Measurements from ENCODE around the gene SLC1A5.
"Not testable (repeated sequence)": the region's sequence is repeated elsewhere in the genome, so short reads cannot be mapped to it uniquely, and the experiment has no call there.

The SLC1A5 gene

DNA sequence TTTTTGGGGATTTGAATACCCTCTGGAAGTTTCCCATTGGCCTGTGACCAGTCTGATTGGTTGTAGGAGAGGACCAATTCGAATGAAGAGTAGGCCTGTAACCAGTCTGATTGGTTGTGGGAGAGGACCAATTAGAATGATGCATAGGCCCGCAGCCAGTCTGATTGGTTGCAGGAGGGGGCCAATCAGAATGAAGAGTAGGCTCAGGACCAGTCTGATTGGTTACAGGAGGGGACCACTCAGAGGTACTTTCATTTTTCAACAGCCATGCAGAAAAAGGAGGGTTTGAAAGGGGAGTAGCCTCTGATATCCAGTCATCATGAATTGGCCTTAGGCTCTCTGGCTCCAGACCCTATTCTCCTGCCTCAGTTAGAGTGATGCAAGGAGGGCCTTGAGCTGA is 30.4 kb upstream of the SLC1A5 start:
- H3K36me3 ChIP-seq (ENCODE audit: control insufficient read depth in 1 of 2, insufficient read depth in 2 of 2, low read length in 2 of 2), result no peaks in the 10 kb centered on the region
- peaks cover 0 to 5% of the 10 kb centered on the region in 2 donors for H3K4me1 ChIP-seq (ENCODE audit: control insufficient read depth in 1 of 2, insufficient read depth in 2 of 2, low read length in 2 of 2)
- no peaks in the 10 kb centered on the region for H3K9me3 ChIP-seq (ENCODE audit: control insufficient read depth in 1 of 2, low read length in 2 of 2)
- no peak overlapping the region for H3K27ac ChIP-seq (ENCODE audit: low read length)
- no peak overlapping the region for H3K4me3 ChIP-seq (ENCODE audit: low read depth in 1 of 2, low read length in 2 of 2)
- no peaks in the 10 kb centered on the region for H3K27me3 ChIP-seq (ENCODE audit: low read depth, low read length)

DNA sequence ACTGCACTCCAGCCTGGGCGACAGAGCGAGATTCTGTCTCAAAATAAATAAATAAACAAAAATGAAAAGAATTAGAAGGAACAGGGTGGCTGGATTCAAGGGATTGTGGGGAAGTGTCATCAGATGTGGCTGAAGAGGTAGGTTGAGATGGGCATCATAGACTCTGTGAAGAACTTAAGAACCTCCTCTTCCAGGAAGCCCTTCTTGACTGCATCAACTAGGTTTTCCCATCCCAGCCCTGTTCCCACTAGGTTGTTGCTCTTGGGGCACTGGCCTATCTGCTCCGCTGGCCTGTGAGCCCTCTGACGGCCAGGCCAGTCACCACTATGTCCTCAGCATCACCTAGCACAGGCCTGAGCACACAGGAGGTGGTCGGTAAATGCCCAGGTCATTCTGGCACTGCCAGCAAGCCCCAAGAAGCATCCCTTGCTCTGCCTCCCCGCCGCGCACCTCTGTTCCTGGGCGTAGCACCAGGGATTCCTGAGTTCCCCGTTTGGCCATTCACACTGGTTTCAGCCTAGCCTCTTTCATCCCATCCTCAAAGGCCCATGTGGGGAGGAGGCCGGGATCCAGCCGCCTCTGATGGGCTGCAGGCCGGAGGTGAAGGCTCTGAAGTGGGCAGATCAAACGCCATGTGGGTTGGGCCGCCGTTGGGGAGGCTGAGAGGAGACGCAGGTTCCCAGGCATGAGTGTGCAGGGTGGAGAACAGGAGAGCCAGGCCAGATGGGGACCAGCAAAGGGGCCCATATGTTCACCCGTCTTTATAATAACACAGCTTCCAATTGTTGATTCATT is 27.6 kb upstream of the SLC1A5 start:
- H3K36me3 ChIP-seq (ENCODE audit: control insufficient read depth in 1 of 2, insufficient read depth in 2 of 2, low read length in 2 of 2), result no peaks in the 10 kb centered on the region
- no peaks in the 10 kb centered on the region for H3K9me3 ChIP-seq (ENCODE audit: control insufficient read depth in 1 of 2, low read length in 2 of 2)
- H3K4me3 ChIP-seq (ENCODE audit: low read depth in 1 of 2, low read length in 2 of 2), result no peak overlapping the region
- H3K27ac ChIP-seq (ENCODE audit: low read length), result no peak overlapping the region
- H3K4me1 ChIP-seq (ENCODE audit: control insufficient read depth in 1 of 2, insufficient read depth in 2 of 2, low read length in 2 of 2), result peaks cover 0 to 10% of the 10 kb centered on the region in 2 donors
- no peaks in the 10 kb centered on the region for H3K27me3 ChIP-seq (ENCODE audit: low read depth, low read length)

DNA sequence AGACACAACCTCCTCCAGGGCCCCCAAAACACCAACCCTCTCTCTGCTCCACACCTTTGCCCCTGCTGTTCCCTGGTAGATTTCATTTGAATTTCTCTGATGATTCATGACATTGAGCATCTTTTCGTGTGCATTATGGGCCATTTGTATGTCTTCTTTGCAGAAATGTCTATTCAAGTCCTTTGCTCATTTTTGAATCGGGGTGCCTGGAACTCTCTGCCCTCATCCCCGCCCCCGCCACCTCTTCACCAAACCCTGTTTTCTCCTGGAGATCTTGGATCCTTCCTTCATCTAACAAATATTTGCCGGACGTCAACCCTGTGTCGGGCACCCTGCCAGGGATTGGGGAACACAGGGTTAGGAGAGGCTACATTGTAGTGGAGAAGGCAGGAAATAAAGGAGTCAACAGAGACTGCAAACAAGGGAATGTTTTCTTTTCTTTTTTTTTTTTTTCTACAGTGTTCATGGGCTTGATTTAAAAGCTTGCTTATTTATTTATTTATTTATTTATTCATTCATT is 25.5 kb upstream of the SLC1A5 start:
- Histone ChIP-seq H3K9me3 (ENCODE audit: control insufficient read depth in 1 of 2, low read length in 2 of 2) (no peaks in the 10 kb centered on the region), H3K36me3 (ENCODE audit: control insufficient read depth in 1 of 2, insufficient read depth in 2 of 2, low read length in 2 of 2) (no peaks in the 10 kb centered on the region), H3K27me3 (ENCODE audit: low read depth, low read length) (no peaks in the 10 kb centered on the region), H3K27ac (ENCODE audit: low read length) (no peak overlapping the region), H3K4me1 (ENCODE audit: control insufficient read depth in 1 of 2, insufficient read depth in 2 of 2, low read length in 2 of 2) (peaks cover 0 to 8% of the 10 kb centered on the region in 2 donors), H3K4me3 (ENCODE audit: low read depth in 1 of 2, low read length in 2 of 2) (no peak overlapping the region)

DNA sequence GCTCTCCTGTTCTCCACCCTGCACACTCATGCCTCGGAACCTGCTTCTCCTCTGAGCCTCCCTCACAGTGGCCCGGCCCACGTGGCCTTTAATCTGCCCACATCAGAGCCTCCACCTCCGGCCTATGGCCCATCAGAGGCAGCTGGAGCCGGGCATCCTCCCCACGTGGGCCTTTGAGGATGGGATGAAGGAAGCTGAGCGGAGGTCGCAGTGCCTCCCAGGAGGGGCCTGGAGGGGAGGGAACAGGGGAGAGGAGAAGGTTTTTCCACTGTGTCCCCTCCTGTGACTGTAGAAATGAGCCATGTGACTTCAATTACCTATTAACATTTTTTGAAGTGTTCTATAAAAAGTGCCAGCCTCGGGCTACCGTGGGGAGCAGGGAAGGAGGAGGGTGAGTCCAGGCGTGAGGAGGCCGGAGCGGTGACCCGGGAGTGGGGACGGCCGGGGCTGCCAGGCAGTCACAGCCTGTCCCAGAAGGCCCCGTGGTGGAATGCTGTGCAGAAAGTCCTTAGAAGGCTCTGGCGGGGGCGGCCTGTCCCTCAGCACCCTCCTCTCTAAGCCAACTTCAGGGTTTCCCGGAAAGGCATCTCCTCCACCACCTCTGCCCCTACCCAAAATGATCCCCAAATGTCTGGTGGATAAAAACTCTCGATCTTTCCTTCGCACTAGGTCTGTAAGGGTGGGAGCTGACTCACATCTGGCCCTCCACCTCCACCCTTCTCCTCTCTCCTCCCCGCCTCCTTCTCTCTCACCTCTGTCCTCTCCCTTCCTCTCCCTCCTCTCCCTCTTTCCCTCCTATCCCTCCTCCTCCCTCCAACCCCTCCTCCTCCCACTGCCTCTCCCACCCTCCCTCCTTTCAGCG is 24.8 kb upstream of the SLC1A5 start:
- no peak overlapping the region for H3K27ac ChIP-seq (ENCODE audit: low read length)

DNA sequence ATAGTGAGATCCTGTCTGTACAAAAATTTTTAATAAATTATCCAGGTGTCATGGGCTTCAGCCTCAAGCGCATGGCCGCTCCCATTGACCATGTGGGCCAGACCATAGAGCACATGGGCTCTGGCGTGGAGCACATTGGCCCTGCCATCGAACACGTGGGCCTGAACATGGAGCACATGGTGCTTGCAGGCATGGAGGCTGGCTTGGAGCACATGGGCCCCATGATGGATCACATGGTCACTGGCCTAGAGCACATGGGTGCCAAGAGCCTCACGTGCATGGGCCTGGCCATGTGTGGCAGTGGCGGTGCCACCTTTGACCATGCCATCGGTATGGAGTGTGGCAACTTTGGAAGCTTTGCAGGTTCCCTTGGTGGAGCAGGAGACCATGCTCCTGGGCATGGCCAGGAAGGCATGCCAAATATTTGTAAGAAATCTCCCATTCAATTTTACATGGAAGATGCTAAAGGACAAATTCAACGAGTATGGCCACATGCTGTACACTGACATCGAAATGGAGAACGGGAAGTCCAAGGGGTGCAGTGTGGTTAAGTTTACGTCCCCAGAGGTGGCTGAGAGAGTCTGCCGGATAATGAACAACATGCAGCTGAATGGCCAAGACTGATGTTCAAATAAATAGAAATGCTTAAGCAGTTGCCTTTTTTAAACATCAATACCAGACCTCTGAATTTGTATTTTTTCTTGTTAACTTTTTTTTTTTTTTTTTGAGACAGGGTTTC is 21.3 kb upstream of the SLC1A5 start:
- Histone ChIP-seq H3K27me3 (ENCODE audit: low read depth, low read length) (no peaks in the 10 kb centered on the region), H3K27ac (ENCODE audit: low read length) (no peak overlapping the region), H3K36me3 (ENCODE audit: control insufficient read depth in 1 of 2, insufficient read depth in 2 of 2, low read length in 2 of 2) (no peaks in the 10 kb centered on the region), H3K4me1 (ENCODE audit: control insufficient read depth in 1 of 2, insufficient read depth in 2 of 2, low read length in 2 of 2) (peaks cover 0 to 8% of the 10 kb centered on the region in 2 donors), H3K4me3 (ENCODE audit: low read depth in 1 of 2, low read length in 2 of 2) (no peak overlapping the region), H3K9me3 (ENCODE audit: control insufficient read depth in 1 of 2, low read length in 2 of 2) (no peaks in the 10 kb centered on the region)

More for the DNA sequence above, 24.8 kb upstream of the SLC1A5 start:
- Histone ChIP-seq H3K36me3 (ENCODE audit: control insufficient read depth in 1 of 2, insufficient read depth in 2 of 2, low read length in 2 of 2) (no peaks in the 10 kb centered on the region), H3K27me3 (ENCODE audit: low read depth, low read length) (no peaks in the 10 kb centered on the region), H3K4me1 (ENCODE audit: control insufficient read depth in 1 of 2, insufficient read depth in 2 of 2, low read length in 2 of 2) (peaks cover 0 to 8% of the 10 kb centered on the region in 2 donors), H3K4me3 (ENCODE audit: low read depth in 1 of 2, low read length in 2 of 2) (no peak overlapping the region), H3K9me3 (ENCODE audit: control insufficient read depth in 1 of 2, low read length in 2 of 2) (no peaks in the 10 kb centered on the region)

DNA sequence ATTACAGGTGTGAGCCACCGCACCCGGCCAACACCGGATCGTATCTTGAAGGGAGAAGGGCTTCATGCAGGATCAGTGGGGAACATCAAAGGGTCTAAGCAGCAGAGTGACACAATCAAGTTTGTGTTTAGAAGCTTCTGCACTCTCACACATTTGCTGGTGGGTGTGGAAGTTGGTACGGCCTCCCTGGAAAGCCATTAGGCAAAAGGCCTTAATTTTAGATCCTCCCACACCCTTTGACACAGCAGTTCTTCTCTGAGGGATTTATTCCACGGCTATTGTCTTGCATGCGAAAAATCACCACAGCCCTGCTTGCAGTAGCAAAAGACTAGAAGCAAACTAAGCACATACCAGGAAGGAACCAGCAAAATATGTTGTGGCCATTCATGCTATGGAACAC is 18.3 kb upstream of the SLC1A5 start:
- no peaks in the 10 kb centered on the region for H3K4me1 ChIP-seq (ENCODE audit: control insufficient read depth in 1 of 2, insufficient read depth in 2 of 2, low read length in 2 of 2)
- H3K4me3 ChIP-seq (ENCODE audit: low read depth in 1 of 2, low read length in 2 of 2), result no peak overlapping the region
- no peaks in the 10 kb centered on the region for H3K9me3 ChIP-seq (ENCODE audit: control insufficient read depth in 1 of 2, low read length in 2 of 2)
- H3K27ac ChIP-seq (ENCODE audit: low read length), result no peak overlapping the region
- no peaks in the 10 kb centered on the region for H3K36me3 ChIP-seq (ENCODE audit: control insufficient read depth in 1 of 2, insufficient read depth in 2 of 2, low read length in 2 of 2)
- H3K27me3 ChIP-seq (ENCODE audit: low read depth, low read length), result no peaks in the 10 kb centered on the region

DNA sequence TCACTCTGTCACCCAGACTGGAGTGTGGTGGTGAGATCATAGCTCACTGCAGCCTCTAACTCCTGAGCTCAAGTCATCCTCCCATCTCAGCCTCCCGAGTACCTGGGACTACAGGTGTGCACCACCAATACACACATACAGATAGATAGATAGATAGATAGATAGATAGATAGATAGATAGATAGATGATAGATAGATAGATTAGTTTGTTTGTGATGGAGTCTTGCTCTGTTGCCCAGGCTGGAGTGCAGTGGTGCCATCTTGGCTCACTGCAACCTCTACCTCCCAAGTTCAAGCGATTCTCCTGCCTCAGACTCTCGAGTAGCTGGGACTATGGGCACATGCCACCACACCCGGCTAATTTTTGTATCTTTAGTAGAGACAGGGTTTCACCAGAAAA is 16.0 kb upstream of the SLC1A5 start:
- H3K36me3 ChIP-seq (ENCODE audit: control insufficient read depth in 1 of 2, insufficient read depth in 2 of 2, low read length in 2 of 2); H3K27me3 ChIP-seq (ENCODE audit: low read depth, low read length); H3K4me3 ChIP-seq (ENCODE audit: low read depth in 1 of 2, low read length in 2 of 2); H3K27ac ChIP-seq (ENCODE audit: low read length); H3K4me1 ChIP-seq (ENCODE audit: control insufficient read depth in 1 of 2, insufficient read depth in 2 of 2, low read length in 2 of 2); H3K9me3 ChIP-seq (ENCODE audit: control insufficient read depth in 1 of 2, low read length in 2 of 2): not testable (repeated sequence)

DNA sequence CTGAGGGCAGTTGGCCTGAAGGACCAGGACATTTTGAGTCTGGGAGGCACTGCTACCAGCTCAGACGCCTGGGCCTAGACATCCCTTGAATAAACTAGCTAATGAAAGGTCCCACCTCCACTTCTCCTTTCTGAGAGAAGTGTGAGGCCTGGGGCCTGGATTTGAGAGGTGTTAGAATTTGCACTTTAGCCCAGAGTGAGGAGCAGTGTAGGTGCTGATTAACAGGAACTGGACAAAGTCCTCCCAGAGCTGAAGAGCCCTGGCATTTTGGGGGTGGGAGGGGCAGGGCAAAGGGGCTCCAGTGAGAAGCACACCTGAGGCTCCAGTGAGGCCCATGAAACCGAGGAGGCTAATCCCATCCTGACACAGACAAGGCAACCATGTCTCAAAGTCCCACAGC is 15.2 kb upstream of the SLC1A5 start:
- no peak overlapping the region for H3K27ac ChIP-seq (ENCODE audit: low read length)
- H3K4me1 ChIP-seq (ENCODE audit: control insufficient read depth in 1 of 2, insufficient read depth in 2 of 2, low read length in 2 of 2), result no peaks in the 10 kb centered on the region
- no peak overlapping the region for H3K4me3 ChIP-seq (ENCODE audit: low read depth in 1 of 2, low read length in 2 of 2)
- H3K36me3 ChIP-seq (ENCODE audit: control insufficient read depth in 1 of 2, insufficient read depth in 2 of 2, low read length in 2 of 2), result no peaks in the 10 kb centered on the region
- H3K9me3 ChIP-seq (ENCODE audit: control insufficient read depth in 1 of 2, low read length in 2 of 2), result no peaks in the 10 kb centered on the region
- H3K27me3 ChIP-seq (ENCODE audit: low read depth, low read length), result no peaks in the 10 kb centered on the region

DNA sequence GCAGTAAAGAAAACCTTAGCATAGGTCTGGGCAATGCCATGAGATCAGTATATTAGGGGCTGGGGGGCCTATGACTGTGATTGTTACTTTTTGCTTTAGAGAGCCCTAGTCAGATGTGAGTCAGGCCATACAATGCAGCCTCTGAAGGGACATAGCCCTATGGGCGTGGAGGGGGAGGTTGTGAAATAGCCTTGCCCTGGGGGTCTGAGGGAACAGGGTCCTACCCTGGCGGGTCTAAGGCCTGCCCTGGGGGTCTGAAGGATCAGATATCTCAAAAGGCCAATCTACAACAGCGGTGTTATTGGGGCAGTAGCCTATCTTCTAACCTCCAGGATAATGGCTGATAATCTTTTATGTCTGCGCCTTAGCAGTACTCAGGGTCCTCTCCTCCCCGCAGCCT is 13.8 kb upstream of the SLC1A5 start:
- Histone ChIP-seq H3K27ac (ENCODE audit: low read length) (no peak overlapping the region), H3K4me3 (ENCODE audit: low read depth in 1 of 2, low read length in 2 of 2) (no peak overlapping the region), H3K4me1 (ENCODE audit: control insufficient read depth in 1 of 2, insufficient read depth in 2 of 2, low read length in 2 of 2) (no peaks in the 10 kb centered on the region), H3K9me3 (ENCODE audit: control insufficient read depth in 1 of 2, low read length in 2 of 2) (no peaks in the 10 kb centered on the region), H3K27me3 (ENCODE audit: low read depth, low read length) (no peaks in the 10 kb centered on the region), H3K36me3 (ENCODE audit: control insufficient read depth in 1 of 2, insufficient read depth in 2 of 2, low read length in 2 of 2) (no peaks in the 10 kb centered on the region)

DNA sequence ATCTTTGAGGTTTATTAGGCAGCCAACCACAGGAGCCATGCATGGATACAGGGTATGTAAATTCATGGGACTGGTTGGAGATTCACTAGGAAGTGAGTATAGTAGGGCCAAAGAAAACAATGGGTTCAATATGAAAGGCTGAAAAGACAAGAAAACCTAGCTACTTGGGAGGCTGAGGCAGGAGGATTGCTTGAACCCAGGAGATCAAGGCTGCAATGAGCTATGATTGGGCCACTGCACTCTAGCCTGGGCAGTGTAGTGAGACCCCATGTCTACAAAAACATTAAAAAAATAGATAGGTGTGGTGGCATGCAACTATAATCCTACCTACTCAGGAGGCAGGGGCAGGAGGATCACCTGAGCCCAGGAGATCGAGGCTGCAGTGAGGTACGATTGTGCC is 10.3 kb upstream of the SLC1A5 start:
- no peaks in the 10 kb centered on the region for H3K9me3 ChIP-seq (ENCODE audit: control insufficient read depth in 1 of 2, low read length in 2 of 2)
- H3K4me3 ChIP-seq (ENCODE audit: low read depth in 1 of 2, low read length in 2 of 2), result no peak overlapping the region
- H3K36me3 ChIP-seq (ENCODE audit: control insufficient read depth in 1 of 2, insufficient read depth in 2 of 2, low read length in 2 of 2), result no peaks in the 10 kb centered on the region
- H3K4me1 ChIP-seq (ENCODE audit: control insufficient read depth in 1 of 2, insufficient read depth in 2 of 2, low read length in 2 of 2), result no peaks in the 10 kb centered on the region
- no peak overlapping the region for H3K27ac ChIP-seq (ENCODE audit: low read length)
- no peaks in the 10 kb centered on the region for H3K27me3 ChIP-seq (ENCODE audit: low read depth, low read length)

DNA sequence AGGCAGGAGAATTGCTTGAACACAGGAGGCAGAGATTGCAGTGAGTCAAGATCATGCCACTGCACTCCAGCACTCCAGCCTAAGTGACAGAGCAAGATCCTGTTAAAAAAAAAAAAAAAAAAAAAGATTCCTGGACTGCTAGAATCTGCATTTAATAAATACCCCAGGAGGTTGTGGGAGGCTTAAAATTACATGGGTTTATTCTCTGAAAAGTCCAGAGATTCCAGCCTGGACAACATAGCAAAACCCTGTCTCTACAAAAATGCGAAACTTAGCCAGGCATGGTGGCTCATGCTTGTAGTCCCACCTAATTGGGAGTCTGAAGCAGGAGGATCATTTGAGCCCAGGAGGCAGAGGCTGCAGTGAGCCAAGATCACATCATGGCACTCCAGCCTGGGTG is 9.5 kb upstream of the SLC1A5 start:
- H3K4me3 ChIP-seq (ENCODE audit: low read depth in 1 of 2, low read length in 2 of 2), result no peak overlapping the region
- no peaks in the 10 kb centered on the region for H3K27me3 ChIP-seq (ENCODE audit: low read depth, low read length)
- no peaks in the 10 kb centered on the region for H3K9me3 ChIP-seq (ENCODE audit: control insufficient read depth in 1 of 2, low read length in 2 of 2)
- H3K36me3 ChIP-seq (ENCODE audit: control insufficient read depth in 1 of 2, insufficient read depth in 2 of 2, low read length in 2 of 2), result no peaks in the 10 kb centered on the region
- H3K4me1 ChIP-seq (ENCODE audit: control insufficient read depth in 1 of 2, insufficient read depth in 2 of 2, low read length in 2 of 2), result no peaks in the 10 kb centered on the region
- no peak overlapping the region for H3K27ac ChIP-seq (ENCODE audit: low read length)

Data from muscle layer of duodenum (tissue), 2 donors.